HEK293 (cell line): Measurements from ENCODE around the gene SLC25A45.

Experiments
- AEBP2 ChIP-seq: fragments of 450-650 bp; formaldehyde crosslinking; IDR thresholded peaks from 2 replicates; pipeline ENCODE4 v1.5.1; 2016; ENCODE audit warnings: missing biosample characterization, missing genetic modification characterization, borderline replicate concordance
- BCL11A ChIP-seq: fragments of 450-650 bp; formaldehyde crosslinking; IDR thresholded peaks from 2 replicates; pipeline ENCODE4 v1.5.1; 2016; ENCODE audit warnings: low read depth, missing biosample characterization, missing genetic modification characterization
- BCL6B ChIP-seq: fragments of 450-650 bp; formaldehyde crosslinking; IDR thresholded peaks from 2 replicates; pipeline ENCODE4 v1.5.1; 2017; ENCODE audit warnings: missing biosample characterization, missing genetic modification characterization
- GLIS1 ChIP-seq: fragments of 450-650 bp; formaldehyde crosslinking; IDR thresholded peaks from 2 replicates; pipeline ENCODE4 v1.5.1; 2016; ENCODE audit warnings: missing biosample characterization, missing genetic modification characterization
- GLIS2 ChIP-seq: fragments of 450-650 bp; formaldehyde crosslinking; IDR thresholded peaks from 2 replicates; pipeline ENCODE4 v1.5.1; 2016; ENCODE audit warnings: missing biosample characterization, missing genetic modification characterization
- INSM2 ChIP-seq: fragments of 450-650 bp; formaldehyde crosslinking; IDR thresholded peaks from 2 replicates; pipeline ENCODE4 v1.5.1; 2016; ENCODE audit warnings: missing biosample characterization, missing genetic modification characterization
- KLF1 ChIP-seq: fragments of 450-650 bp; formaldehyde crosslinking; IDR thresholded peaks from 2 replicates; pipeline ENCODE4 v1.5.1; 2016; ENCODE audit warnings: missing biosample characterization, missing genetic modification characterization
- KLF17 ChIP-seq: fragments of 450-650 bp; formaldehyde crosslinking; IDR thresholded peaks from 2 replicates; pipeline ENCODE4 v1.5.1; 2016; ENCODE audit warnings: missing biosample characterization, missing genetic modification characterization
- KLF8 ChIP-seq: fragments of 450-650 bp; formaldehyde crosslinking; IDR thresholded peaks from 2 replicates; pipeline ENCODE4 v1.5.1; 2016; ENCODE audit warnings: missing biosample characterization, missing genetic modification characterization
- OVOL3 ChIP-seq: fragments of 450-650 bp; formaldehyde crosslinking; IDR thresholded peaks from 2 replicates; pipeline ENCODE4 v1.5.1; 2016; ENCODE audit warnings: missing biosample characterization, missing genetic modification characterization
- PRDM6 ChIP-seq: fragments of 450-650 bp; formaldehyde crosslinking; IDR thresholded peaks from 2 replicates; pipeline ENCODE4 v1.5.1; 2017; ENCODE audit warnings: missing biosample characterization, missing genetic modification characterization
- REPIN1 ChIP-seq: fragments of 450-650 bp; formaldehyde crosslinking; IDR thresholded peaks from 2 replicates; pipeline ENCODE4 v1.5.1; 2017; ENCODE audit warnings: missing biosample characterization, missing genetic modification characterization, low read depth
- SALL2 ChIP-seq: fragments of 450-650 bp; formaldehyde crosslinking; IDR thresholded peaks from 2 replicates; pipeline ENCODE4 v1.5.0; 2017; ENCODE audit warnings: missing biosample characterization, mild to moderate bottlenecking, missing genetic modification characterization, borderline replicate concordance
- SP7 ChIP-seq: fragments of 450-650 bp; formaldehyde crosslinking; IDR thresholded peaks from 2 replicates; pipeline ENCODE4 v1.5.1; 2016; ENCODE audit warnings: missing biosample characterization, missing genetic modification characterization
- ZNF148 ChIP-seq: fragments of 450-650 bp; formaldehyde crosslinking; IDR thresholded peaks from 2 replicates; pipeline ENCODE4 v1.5.0; 2017; ENCODE audit warnings: missing biosample characterization, missing genetic modification characterization, borderline replicate concordance
- ZNF19 ChIP-seq: fragments of 450-650 bp; formaldehyde crosslinking; IDR thresholded peaks from 2 replicates; pipeline ENCODE4; 2016; ENCODE audit warnings: missing biosample characterization, missing genetic modification characterization, low read depth
- ZNF366 ChIP-seq: fragments of 450-650 bp; formaldehyde crosslinking; conservative IDR thresholded peaks from 2 replicates; pipeline ENCODE4 v1.5.1; 2016; ENCODE audit warnings: missing biosample characterization, missing genetic modification characterization
- ZNF423 ChIP-seq: fragments of 450-650 bp; formaldehyde crosslinking; IDR thresholded peaks from 2 replicates; pipeline ENCODE4 v1.5.1; 2016; ENCODE audit warnings: missing biosample characterization, missing genetic modification characterization
- ZNF544 ChIP-seq: fragments of 450-650 bp; formaldehyde crosslinking; IDR thresholded peaks from 2 replicates; pipeline ENCODE4 v1.5.0; 2017; ENCODE audit warnings: missing biosample characterization, missing genetic modification characterization
- ZNF561 ChIP-seq: fragments of 450-650 bp; IDR thresholded peaks from 2 replicates; pipeline ENCODE4 v1.5.1; 2018; ENCODE audit warnings: missing biosample characterization, missing genetic modification characterization, borderline replicate concordance
- ZNF571 ChIP-seq: fragments of 450-650 bp; formaldehyde crosslinking; IDR thresholded peaks from 2 replicates; pipeline ENCODE4 v1.5.0; 2017; ENCODE audit warnings: missing biosample characterization, missing genetic modification characterization
- ZNF639 ChIP-seq: fragments of 450-650 bp; formaldehyde crosslinking; IDR thresholded peaks from 2 replicates; pipeline ENCODE4 v1.5.1; 2016; ENCODE audit warnings: missing biosample characterization, missing genetic modification characterization
- ZNF658 ChIP-seq: fragments of 450-650 bp; formaldehyde crosslinking; IDR thresholded peaks from 2 replicates; pipeline ENCODE4; 2016; ENCODE audit warnings: missing biosample characterization, missing genetic modification characterization
- ZNF701 ChIP-seq: fragments of 450-650 bp; formaldehyde crosslinking; IDR thresholded peaks from 2 replicates; pipeline ENCODE4 v1.5.1; 2016; ENCODE audit warnings: missing biosample characterization, missing genetic modification characterization
- ZNF76 ChIP-seq: fragments of 450-650 bp; formaldehyde crosslinking; IDR thresholded peaks from 2 replicates; pipeline ENCODE4; 2016; ENCODE audit warnings: low read depth, missing biosample characterization, missing genetic modification characterization, borderline replicate concordance
- ZNF791 ChIP-seq: fragments of 450-650 bp; formaldehyde crosslinking; IDR thresholded peaks from 2 replicates; pipeline ENCODE4 v1.5.1; 2016; ENCODE audit warnings: missing biosample characterization, missing genetic modification characterization
- ZNF843 ChIP-seq: fragments of 450-650 bp; formaldehyde crosslinking; IDR thresholded peaks from 2 replicates; pipeline ENCODE4 v1.5.1; 2016; ENCODE audit warnings: missing biosample characterization, missing genetic modification characterization
- ZSCAN30 ChIP-seq: fragments of 450-650 bp; IDR thresholded peaks from 2 replicates; pipeline ENCODE4 v1.5.1; 2018; ENCODE audit warnings: missing biosample characterization, mild to moderate bottlenecking, missing genetic modification characterization, moderate library complexity

Gene SLC25A45

GRCh38 chr11:65386307-65387140 lies 4.1 kb upstream of the SLC25A45 start, which contains the start of gene FRMD8 (continued):
- TF ChIP-seq INSM2 (tag by site-specific recombination) = no peak
- peak; percentile 43; the same call in 1 of the 2 replicates for TF ChIP-seq KLF8 (tag by site-specific recombination)
- no peak for TF ChIP-seq ZNF544 (tag by site-specific recombination)
- TF ChIP-seq ZNF791 (tag by site-specific recombination) = no peak
- no peak for TF ChIP-seq ZNF366 (tag by site-specific recombination)
- no peak for TF ChIP-seq ZNF19 (tag by site-specific recombination)
- peak; percentile 49 for TF ChIP-seq GLIS2
- TF ChIP-seq SP7 (tag by site-specific recombination) = 0 out of 2 replicates have a peak, but pooled peaks have one; percentile 20
- no peak for TF ChIP-seq ZNF423 (tag by site-specific recombination)
- no peak for TF ChIP-seq REPIN1
- TF ChIP-seq ZNF639 (tag by site-specific recombination) = no peak
- no peak for TF ChIP-seq ZNF148 (tag by site-specific recombination)
- no peak for TF ChIP-seq ZNF561 (tag by site-specific recombination)
- TF ChIP-seq KLF17 (tag by site-specific recombination) = no peak
- TF ChIP-seq AEBP2 = no peak
- no peak for TF ChIP-seq KLF1 (tag by site-specific recombination)
- no peak for TF ChIP-seq SALL2 (tag by site-specific recombination)
- no peak for TF ChIP-seq ZNF571 (tag by site-specific recombination)
- no peak for TF ChIP-seq ZNF76 (tag by site-specific recombination)
- 0 out of 2 replicates have a peak, but pooled peaks have one; percentile 24 for TF ChIP-seq ZSCAN30 (tag by site-specific recombination)
- peak; percentile 76 for TF ChIP-seq GLIS1 (tag by site-specific recombination)
- no peak for TF ChIP-seq BCL6B (tag by site-specific recombination)
- no peak for TF ChIP-seq ZNF658 (tag by site-specific recombination)
- TF ChIP-seq ZNF843 (tag by site-specific recombination) = no peak
- no peak for TF ChIP-seq OVOL3 (tag by site-specific recombination)
- TF ChIP-seq BCL11A = peak; percentile 29; the same call in 1 of the 2 replicates
- TF ChIP-seq ZNF701 (tag by site-specific recombination) = no peak
- no peak for TF ChIP-seq PRDM6 (tag by site-specific recombination)
